Omental fat pad (tissue), 4 donors: ENCODE measurements around the gene VIPR2. TPM values are rescaled to one million over a fixed set of nuclear protein-coding genes. Genes with fewer than 3 reads are reported as not detected.
"Not testable (repeated sequence)": the region's sequence is repeated elsewhere in the genome, so short reads cannot be mapped to it uniquely, and the experiment has no call there.

Experiments used
- ATAC-seq: fragments of 150-250 bp; one replicate; pipeline ENCODE4 v1.9.1; 2016; ENCODE audit warnings: mild to moderate bottlenecking, moderate library complexity; ENCODE audit not compliant: low FRiP score
- DNase-seq: peaks from one replicate; pipeline ENCODE4 v3.0.0-alpha.2; 2019; ENCODE audit warnings: low spot score
- total RNA-seq, 4 donors: library from RNA; depleted of rRNA; stranded (reverse); fragments of >200 nt; gene quantifications; one replicate each; pipeline ENCODE4 v1.1.0, GENCODE V29; 2016
- TF ChIP-seq, protein P1 (sequence below), 3 donors: fragments of 450-650 bp; IDR thresholded peaks; one replicate each; pipeline ENCODE4 v1.5.1; 2016 to 2017; ENCODE audit warnings: antibody characterized with exemption in 3 of 3, mild to moderate bottlenecking in 3 of 3, moderate library complexity in 2 of 3

Gene VIPR2
- total RNA-seq, 4 donors from 2014 or later, result 3.6 to 71.0 (median 24.6) TPM

DNA sequence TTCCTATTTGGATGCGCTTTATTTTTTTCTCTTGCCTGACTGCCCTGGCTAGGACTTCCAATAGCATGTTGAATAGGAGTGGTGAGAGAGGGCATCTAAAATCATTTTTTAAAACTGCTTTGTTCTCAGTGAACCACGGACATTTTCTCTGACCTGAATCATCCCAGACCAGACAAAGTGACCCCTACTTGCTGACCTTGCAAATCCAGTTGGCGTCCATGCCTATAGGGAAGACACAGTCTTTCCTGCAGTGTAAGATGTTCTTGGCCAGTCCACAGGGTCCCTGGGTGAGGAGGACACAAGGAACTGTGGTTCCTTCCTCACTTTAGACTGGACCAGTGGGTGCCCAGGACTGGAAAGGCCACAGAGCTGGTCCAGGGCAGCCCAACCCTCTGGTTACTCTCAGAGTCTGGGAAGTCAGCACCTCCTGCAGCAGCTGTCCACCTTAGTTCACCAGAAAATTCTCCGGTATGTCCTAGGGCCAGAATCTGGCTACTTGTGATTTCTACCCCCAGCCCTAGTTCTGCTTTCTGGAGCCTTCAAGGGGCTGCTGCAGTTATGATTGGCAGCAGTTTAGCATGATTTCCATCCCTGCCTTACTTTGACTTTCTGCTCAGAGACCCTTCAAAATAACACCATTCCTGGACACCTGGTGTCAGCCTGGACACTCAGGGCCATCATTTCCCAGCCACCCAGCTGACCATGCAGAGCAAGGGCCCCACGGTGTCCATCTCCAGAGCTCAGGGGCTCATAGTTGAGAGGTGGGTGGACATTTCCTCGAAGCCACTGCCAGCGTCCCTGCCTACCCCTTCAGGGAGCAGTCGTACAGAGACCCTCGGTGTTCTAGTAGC, 19.3 kb downstream of the VIPR2 start:
- DNase-seq (peak; percentile 3), ATAC-seq (no peak)
- TF ChIP-seq, protein P1, sequence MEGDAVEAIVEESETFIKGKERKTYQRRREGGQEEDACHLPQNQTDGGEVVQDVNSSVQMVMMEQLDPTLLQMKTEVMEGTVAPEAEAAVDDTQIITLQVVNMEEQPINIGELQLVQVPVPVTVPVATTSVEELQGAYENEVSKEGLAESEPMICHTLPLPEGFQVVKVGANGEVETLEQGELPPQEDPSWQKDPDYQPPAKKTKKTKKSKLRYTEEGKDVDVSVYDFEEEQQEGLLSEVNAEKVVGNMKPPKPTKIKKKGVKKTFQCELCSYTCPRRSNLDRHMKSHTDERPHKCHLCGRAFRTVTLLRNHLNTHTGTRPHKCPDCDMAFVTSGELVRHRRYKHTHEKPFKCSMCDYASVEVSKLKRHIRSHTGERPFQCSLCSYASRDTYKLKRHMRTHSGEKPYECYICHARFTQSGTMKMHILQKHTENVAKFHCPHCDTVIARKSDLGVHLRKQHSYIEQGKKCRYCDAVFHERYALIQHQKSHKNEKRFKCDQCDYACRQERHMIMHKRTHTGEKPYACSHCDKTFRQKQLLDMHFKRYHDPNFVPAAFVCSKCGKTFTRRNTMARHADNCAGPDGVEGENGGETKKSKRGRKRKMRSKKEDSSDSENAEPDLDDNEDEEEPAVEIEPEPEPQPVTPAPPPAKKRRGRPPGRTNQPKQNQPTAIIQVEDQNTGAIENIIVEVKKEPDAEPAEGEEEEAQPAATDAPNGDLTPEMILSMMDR (IDR thresholded peaks at IDR 0.05), result no peak

DNA sequence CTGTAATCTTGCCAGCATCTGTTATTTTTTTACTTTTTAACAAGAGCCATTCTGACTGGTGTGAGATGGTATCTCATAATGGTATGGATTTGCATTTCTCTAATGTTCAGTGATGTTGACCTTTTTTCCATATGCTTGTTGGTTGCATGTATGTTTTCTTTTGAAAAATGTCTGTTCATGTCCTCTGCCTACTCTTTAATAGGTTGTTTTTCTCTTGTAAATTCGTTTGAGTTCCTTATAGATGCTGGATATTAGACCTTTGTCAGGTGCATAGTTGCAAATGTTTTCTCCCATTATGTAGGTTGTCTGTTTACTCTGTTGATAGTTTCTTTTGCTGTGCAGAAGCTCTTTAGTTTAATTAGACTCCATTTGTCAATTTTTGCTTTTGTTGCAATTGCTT, 20.9 kb downstream of the VIPR2 start:
- DNase-seq, ATAC-seq: not testable (repeated sequence)

DNA sequence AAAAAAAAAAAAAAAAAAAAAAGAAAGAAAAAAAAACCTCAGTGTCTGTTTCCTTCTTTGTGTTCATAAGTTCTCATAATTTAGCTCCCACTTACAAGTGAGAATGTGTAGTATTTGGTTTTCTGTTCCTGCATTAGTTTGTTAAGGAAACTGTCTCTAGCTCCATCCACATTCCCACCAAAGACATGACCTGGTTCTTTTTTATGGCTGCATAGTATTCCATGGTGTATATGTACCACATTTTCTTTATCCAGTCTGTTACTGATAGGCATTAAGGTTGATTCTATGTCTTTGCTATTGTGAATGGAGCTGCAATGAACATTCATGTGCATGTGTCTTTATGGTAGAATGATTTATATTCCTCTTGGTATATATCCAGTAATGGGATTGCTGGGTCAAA, 21.4 kb downstream of the VIPR2 start:
- not testable (repeated sequence) for ATAC-seq, DNase-seq

DNA sequence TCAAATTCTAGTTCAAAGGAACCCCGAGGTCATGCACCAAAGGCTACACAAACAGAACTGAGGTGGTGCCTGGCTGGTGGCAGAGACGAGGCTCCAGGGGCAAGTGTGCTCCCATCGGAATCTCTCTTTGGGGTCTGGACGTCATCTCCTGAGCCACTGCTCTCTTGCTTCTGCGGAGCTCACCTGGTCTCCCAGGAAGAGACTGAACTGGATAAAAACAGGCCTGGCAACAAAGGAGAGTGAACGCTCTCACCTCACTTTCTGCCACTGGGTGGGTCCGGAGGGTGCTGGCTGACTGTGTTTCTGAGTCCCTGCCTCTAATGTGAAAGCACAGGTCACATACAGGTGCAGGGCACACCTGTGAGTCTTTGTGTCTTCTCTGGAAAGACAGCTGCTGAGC, 22.4 kb downstream of the VIPR2 start:
- ATAC-seq, result no peak
- TF ChIP-seq, protein P1 (IDR thresholded peaks at IDR 0.05), result no peak
- DNase-seq, result no peak

DNA sequence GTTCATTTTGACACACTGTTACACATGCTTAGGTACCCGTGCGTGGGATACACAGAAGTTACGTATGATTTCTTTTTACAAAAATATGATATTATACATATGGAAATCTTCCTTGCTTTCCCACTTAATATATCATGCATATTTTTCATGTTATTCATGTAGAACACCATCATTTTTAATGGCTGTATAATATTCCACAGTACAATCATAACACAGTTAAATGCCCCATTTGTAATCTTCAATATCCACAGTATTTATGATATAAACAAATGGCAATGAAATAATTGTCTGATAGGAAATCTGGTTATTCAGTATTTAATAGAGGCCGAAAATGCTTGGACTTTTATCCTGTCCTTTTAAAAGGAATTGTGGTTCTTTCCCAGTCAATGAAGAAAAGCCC, 23.2 kb downstream of the VIPR2 start:
- DNase-seq (no peak), ATAC-seq (no peak)
- TF ChIP-seq, protein P1 (IDR thresholded peaks at IDR 0.05), result no peak

DNA sequence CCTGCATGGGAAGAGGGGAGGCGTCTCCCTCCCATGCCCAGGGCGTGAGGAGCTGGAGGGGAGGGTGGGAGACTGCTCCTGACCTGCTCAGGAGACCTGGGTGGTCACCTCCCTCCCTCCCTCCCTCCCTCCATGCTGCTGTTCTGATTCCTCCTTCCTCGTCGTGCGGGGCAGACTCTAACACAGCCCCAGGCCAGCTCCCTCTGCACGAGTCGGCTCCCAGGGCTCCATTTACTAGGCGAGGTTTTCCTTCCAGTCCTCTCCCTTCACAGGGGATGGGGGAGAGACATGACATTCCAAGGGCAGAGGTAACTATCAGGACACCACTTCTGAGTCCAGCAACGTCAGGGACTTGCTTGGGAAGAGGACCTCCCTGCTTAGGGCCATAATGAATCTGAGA, 23.6 kb downstream of the VIPR2 start:
- ATAC-seq (no peak), DNase-seq (no peak)
- TF ChIP-seq, protein P1 (IDR thresholded peaks at IDR 0.05), result no peak

DNA sequence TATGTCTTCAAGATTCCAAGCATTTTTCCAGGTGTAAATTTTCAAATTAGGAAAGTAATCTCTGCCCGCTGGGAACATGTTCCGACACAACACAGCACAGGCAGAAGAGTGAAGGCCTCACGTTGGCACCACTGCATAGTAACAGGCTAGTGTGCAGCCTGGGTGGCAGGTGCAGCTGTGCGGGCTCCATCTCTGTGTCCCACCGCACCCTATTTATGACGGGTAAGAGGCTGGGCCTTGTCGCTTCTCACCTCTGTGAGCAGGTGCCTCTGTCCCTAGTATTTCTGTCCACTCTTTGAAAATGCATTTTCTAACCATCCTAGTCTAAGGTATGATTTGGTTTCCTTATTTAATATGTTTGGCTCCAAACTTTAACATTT, 24.1 kb downstream of the VIPR2 start:
- DNase-seq (no peak), ATAC-seq (no peak)
- TF ChIP-seq, protein P1 (IDR thresholded peaks at IDR 0.05), result no peak

DNA sequence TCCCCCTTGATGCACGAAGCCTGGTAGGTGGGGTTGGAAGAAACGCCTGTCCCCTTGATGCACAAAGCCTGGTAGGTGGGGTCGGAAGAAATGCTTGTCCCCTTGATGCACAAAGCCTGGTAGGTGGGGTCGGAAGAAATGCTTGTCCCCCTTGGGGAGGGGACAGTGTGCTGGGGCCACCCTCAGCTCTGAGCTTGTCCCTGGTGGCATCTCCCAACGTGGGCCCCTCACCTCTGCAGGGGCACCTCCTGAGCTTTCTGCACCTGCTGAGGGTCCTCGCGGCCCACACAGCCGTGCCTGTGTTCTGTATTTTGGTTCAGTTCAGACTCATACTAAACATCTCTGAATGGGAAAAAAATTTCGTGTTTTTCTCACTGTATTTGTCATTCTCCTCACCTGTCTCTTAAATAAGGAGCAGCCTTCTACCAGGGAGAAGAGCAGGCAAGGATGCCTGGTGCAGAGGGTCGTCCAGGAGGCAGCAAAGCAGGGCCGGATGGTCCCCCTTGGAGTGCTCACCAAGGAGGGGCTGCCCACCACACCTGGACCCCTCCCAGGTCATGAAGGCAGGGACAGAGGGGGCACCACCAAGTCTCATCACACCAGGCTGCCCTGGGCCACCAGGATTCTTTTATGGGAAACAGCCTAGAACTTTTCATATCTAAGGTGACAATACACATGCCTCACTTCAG, 24.7 kb downstream of the VIPR2 start:
- DNase-seq (no peak), ATAC-seq (no peak)
- TF ChIP-seq, protein P1 (IDR thresholded peaks at IDR 0.05), result no peak
